MM.1S (cell line): ENCODE measurements around the gene PLD1.
"Not testable (repeated sequence)": the region's sequence is repeated elsewhere in the genome, so short reads cannot be mapped to it uniquely, and the experiment has no call there.

ENCODE experiments used
- DNase-seq: peaks from one replicate; pipeline ENCODE4 v3.0.0-alpha.2; 2015
- H2AFZ ChIP-seq: fragments of 300-600 bp; sonication (generic); 2 replicates; pipeline ENCODE4 v1.6.0; 2016; ENCODE audit warnings: antibody characterized with exemption, low read length
- H3F3A ChIP-seq: fragments of 300-600 bp; sonication (generic); 2 replicates; pipeline ENCODE4 v1.6.1; 2016; ENCODE audit warnings: mild to moderate bottlenecking, antibody characterized with exemption, low read length, moderate library complexity, mixed read lengths; ENCODE audit not compliant: insufficient read depth
- H3K27ac ChIP-seq: fragments of 300-600 bp; sonication (generic); 2 replicates; pipeline ENCODE4 v1.5.1; 2016; ENCODE audit warnings: mild to moderate bottlenecking, low read length
- H3K27me3 ChIP-seq: fragments of 300-600 bp; sonication (generic); replicated peaks from 2 replicates; pipeline ENCODE4 v1.6.0; 2016; ENCODE audit warnings: low read length; ENCODE audit not compliant: insufficient read depth
- H3K36me3 ChIP-seq: fragments of 300-600 bp; sonication (generic); replicated peaks from 2 replicates; pipeline ENCODE4 v1.6.1; 2016; ENCODE audit warnings: mild to moderate bottlenecking, low read length, mixed read lengths; ENCODE audit not compliant: insufficient read depth
- H3K4me1 ChIP-seq: fragments of 300-600 bp; sonication (generic); 2 replicates; pipeline ENCODE4 v1.6.1; 2016; ENCODE audit warnings: low read length, mixed read lengths
- H3K4me2 ChIP-seq: fragments of 300-600 bp; sonication (generic); 2 replicates; pipeline ENCODE4 v1.6.0; 2016; ENCODE audit warnings: low read depth, low read length
- H3K4me3 ChIP-seq: fragments of 300-600 bp; sonication (generic); 2 replicates; pipeline ENCODE4 v1.5.1; 2016; ENCODE audit warnings: low read length, mixed read lengths
- H3K79me2 ChIP-seq: fragments of 300-600 bp; sonication (generic); 2 replicates; pipeline ENCODE4 v1.6.1; 2016; ENCODE audit warnings: mixed run types, low read length, mixed read lengths
- H3K9ac ChIP-seq: fragments of 300-600 bp; sonication (generic); 2 replicates; pipeline ENCODE4 v1.6.1; 2016; ENCODE audit warnings: low read length, mixed read lengths
- H3K9me2 ChIP-seq: fragments of 300-600 bp; sonication (generic); replicated peaks from 2 replicates; pipeline ENCODE4 v1.6.1; 2016; ENCODE audit warnings: mild to moderate bottlenecking, low read length, mixed read lengths; ENCODE audit not compliant: insufficient read depth
- H3K9me3 ChIP-seq: fragments of 300-600 bp; sonication (generic); replicated peaks from 2 replicates; pipeline ENCODE4 v1.6.1; 2016; ENCODE audit warnings: mild to moderate bottlenecking, low read length, mixed read lengths; ENCODE audit not compliant: insufficient read depth
- H4K20me1 ChIP-seq: fragments of 300-600 bp; sonication (generic); 2 replicates; pipeline ENCODE4 v1.6.1; 2016; ENCODE audit warnings: mild to moderate bottlenecking, low read length, moderate library complexity, mixed read lengths; ENCODE audit not compliant: insufficient read depth
- EZH2 ChIP-seq: fragments of 300-600 bp; sonication (generic); optimal IDR thresholded peaks from 2 replicates; pipeline ENCODE3; 2017; ENCODE audit warnings: low read depth, mild to moderate bottlenecking, antibody characterized with exemption, low read length, mixed read lengths
- EZH2phosphoT487 ChIP-seq: fragments of 300-600 bp; sonication (generic); IDR thresholded peaks from 2 replicates; pipeline ENCODE4 v1.6.1; 2018; ENCODE audit warnings: antibody characterized with exemption, low read length
- TF ChIP-seq, protein P1 (sequence below): fragments of 300-600 bp; sonication (generic); IDR thresholded peaks from 2 replicates; pipeline ENCODE4 v1.5.1; 2016; ENCODE audit warnings: antibody characterized with exemption, low read length, mixed read lengths

Gene PLD1

DNA sequence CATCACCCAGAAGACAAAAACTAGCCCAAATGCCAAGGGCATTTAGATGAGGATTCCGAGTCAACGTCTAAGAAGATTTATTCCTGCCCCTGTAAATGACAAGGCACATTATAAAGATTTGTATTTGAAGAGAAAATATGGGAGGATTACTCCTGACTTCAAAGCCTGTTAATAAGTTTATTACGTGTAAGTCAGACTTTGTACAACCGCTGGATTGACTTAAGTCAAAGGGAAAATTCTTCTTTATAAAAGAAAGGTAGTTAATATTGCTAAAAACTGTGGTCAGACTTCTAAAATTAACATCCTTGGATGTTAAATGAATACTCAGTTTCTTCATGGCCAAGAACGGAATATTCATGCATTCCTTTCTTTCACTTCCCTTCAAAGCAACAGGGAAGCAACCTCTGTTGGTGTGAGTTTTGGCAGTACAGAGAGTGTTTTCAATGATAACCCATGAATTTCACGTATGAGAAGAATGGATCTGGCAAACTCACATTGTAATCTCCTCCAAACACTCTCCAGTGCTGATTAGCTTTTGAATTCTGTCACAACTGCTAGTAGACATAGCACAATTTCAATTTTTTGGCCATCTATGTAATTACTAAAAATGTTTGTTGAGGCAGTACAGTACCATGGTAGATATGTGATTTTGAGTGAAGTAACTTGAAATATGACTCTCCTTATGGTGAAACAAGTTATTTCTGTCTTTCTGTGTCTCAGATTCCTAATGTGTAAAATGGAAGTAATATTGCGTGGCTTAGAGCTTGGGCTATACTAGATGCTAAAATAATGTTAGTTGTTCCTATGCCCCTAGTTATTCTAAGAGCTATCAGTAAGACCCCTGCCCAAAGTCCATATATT is 62.0 kb downstream of the PLD1 start:
- H4K20me1 ChIP-seq: no peaks in the 10 kb centered on the region
- H2AFZ ChIP-seq: no peak overlapping the region
- H3K9me2 ChIP-seq: no peaks in the 10 kb centered on the region
- no peaks in the 10 kb centered on the region for H3K36me3 ChIP-seq
- no peaks in the 10 kb centered on the region for H3K27me3 ChIP-seq
- TF ChIP-seq EZH2phosphoT487 (no peak), EZH2 (no peak)
- TF ChIP-seq, protein P1, sequence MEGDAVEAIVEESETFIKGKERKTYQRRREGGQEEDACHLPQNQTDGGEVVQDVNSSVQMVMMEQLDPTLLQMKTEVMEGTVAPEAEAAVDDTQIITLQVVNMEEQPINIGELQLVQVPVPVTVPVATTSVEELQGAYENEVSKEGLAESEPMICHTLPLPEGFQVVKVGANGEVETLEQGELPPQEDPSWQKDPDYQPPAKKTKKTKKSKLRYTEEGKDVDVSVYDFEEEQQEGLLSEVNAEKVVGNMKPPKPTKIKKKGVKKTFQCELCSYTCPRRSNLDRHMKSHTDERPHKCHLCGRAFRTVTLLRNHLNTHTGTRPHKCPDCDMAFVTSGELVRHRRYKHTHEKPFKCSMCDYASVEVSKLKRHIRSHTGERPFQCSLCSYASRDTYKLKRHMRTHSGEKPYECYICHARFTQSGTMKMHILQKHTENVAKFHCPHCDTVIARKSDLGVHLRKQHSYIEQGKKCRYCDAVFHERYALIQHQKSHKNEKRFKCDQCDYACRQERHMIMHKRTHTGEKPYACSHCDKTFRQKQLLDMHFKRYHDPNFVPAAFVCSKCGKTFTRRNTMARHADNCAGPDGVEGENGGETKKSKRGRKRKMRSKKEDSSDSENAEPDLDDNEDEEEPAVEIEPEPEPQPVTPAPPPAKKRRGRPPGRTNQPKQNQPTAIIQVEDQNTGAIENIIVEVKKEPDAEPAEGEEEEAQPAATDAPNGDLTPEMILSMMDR: no peak
- H3K4me2 ChIP-seq: no peak overlapping the region
- no peak overlapping the region for H3K9ac ChIP-seq
- H3K9me3 ChIP-seq: no peaks in the 10 kb centered on the region
- H3F3A ChIP-seq: no peaks in the 10 kb centered on the region
- H3K4me1 ChIP-seq: no peaks in the 10 kb centered on the region
- no peaks in the 10 kb centered on the region for H3K79me2 ChIP-seq
- H3K27ac ChIP-seq: no peak overlapping the region
- no peak overlapping the region for H3K4me3 ChIP-seq
- no peak for DNase-seq

DNA sequence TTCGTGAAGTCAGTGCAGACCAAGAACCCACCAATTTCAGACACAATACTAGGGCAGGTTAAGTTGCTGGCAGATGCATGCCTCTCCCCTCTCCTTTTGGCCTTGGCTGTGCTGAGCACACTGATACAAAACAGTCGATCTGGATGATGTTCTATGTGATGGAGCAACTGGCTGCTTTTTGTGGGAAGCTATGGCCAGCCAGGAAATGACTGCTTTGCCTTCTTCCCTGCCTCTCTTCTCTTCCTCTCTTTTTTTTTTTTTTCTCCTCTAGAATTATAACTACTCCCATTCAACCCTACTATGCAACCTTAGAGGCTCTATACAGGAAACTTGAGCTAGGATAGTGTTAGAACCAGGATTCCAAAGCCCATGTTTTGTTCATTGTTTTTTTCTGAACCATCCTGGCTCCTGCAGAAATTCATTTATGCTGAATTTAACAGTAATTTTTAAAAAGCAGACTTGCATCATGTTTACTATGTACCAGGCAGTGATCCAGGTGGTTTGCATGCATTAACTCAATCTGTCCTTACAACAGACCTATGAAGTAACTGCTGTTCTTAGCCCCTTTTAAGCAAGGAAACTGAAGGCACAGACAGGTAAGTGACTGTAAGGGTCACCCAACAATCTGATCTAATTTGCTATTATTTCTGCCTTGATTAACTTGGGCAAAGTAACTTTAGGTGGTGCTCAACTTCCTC is 62.9 kb downstream of the PLD1 start:
- Histone ChIP-seq H3K27ac (no peak overlapping the region), H3F3A (no peaks in the 10 kb centered on the region), H3K4me1 (no peaks in the 10 kb centered on the region), H4K20me1 (no peaks in the 10 kb centered on the region), H2AFZ (no peak overlapping the region), H3K9me2 (no peaks in the 10 kb centered on the region), H3K9ac (no peak overlapping the region), H3K9me3 (no peaks in the 10 kb centered on the region), H3K27me3 (no peaks in the 10 kb centered on the region), H3K4me2 (no peak overlapping the region), H3K36me3 (no peaks in the 10 kb centered on the region), H3K4me3 (no peak overlapping the region), H3K79me2 (no peaks in the 10 kb centered on the region)
- TF ChIP-seq, protein P1: no peak
- TF ChIP-seq EZH2 (no peak), EZH2phosphoT487 (no peak)
- no peak for DNase-seq

DNA sequence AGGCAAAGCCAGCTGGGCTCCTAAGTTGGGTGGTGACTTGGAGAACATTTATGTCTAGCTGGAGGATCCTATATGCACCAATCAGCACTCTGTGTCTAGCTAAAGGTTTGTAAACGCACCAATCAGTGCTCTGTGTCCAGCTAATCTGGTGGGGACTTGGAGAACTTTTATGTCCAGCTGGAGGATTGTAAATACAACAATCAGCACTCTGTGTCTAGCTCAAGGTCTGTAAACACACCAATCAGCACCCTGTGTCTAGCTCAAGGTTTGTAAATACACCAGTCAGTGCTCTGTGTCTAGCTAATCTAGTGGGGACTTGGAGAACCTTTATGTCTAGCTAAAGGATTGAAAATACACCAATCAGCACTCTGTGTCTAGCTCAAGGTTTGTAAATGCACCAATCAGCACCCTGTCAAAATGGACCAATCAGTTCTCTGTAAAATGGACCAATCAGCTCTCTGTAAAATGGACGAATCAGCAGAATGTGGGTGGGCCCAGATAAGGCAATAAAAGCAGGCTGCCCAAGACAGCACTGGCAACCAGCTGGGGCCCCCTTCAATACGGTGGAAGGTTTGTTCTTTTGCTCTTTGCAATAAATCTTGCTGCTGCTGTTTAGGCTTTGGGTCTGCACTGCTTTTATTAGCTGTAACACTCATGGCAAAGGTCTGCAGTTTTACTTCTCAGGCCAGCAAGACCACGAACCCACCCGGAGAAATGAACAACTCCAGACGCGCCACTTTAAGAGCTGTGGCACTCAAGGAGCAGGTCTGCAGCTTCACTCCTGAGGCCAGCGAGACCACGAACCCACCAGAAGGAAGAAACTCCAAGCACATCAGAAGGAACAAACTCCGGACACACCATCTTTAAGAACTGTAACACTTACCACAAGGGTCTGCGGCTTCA is 63.7 kb downstream of the PLD1 start:
- H3K27me3 ChIP-seq, H3K9ac ChIP-seq, H3K27ac ChIP-seq, H3K9me2 ChIP-seq, H3K4me1 ChIP-seq, H3K36me3 ChIP-seq, H3K4me2 ChIP-seq, DNase-seq, H3K79me2 ChIP-seq, H2AFZ ChIP-seq, H3F3A ChIP-seq, H4K20me1 ChIP-seq, H3K9me3 ChIP-seq, H3K4me3 ChIP-seq: not testable (repeated sequence)
